AG09309 (cell line): ENCODE results near the gene JMJD1C.
"Not testable (repeated sequence)": the region's sequence is repeated elsewhere in the genome, so short reads cannot be mapped to it uniquely, and the experiment has no call there.

Experiments used
- DNase-seq: peaks from one replicate; pipeline ENCODE4 v3.0.0-alpha.2; 2010; ENCODE audit warnings: low read depth
- H3K4me3 ChIP-seq: 2 replicates; pipeline ENCODE4 v1.5.1; 2011; ENCODE audit warnings: mild to moderate bottlenecking, low read depth, low read length, moderate library complexity; ENCODE audit not compliant: control insufficient read depth
- CTCF ChIP-seq: IDR thresholded peaks from 2 replicates; pipeline ENCODE4 v1.5.1; 2011; ENCODE audit warnings: mild to moderate bottlenecking, low read depth, low read length, inconsistent platforms; ENCODE audit not compliant: insufficient read depth, control insufficient read depth; ENCODE audit errors: missing control alignments

Gene JMJD1C

DNA sequence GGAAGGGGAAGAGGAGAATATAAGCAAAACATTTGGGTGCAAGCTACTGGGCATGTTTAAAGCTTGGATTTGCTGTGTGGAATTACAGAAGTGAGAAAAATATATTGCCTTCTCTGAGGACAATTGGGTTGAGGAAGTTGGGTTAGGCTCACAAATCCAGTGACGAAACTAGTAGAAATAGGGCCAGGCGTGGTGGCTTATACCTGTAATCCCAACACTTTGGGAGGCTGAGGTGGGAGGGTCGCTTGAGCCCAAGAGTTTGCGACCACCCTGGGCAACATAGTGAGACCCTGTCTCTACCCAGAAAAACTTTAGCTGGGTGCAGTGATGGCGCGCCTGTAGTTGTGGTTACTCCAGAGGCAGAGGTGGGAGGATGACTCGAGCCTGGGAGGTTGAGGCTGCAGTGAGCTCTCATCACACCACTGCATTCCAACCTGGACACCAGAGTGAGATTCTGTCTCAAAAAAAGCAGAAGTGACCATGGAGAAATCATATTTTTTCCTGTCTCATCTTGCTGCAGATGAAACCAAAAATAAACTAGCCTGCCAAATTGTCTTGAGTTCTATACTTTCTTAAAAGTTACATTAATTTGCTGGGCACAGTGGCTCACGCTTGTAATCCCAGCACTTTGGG, 310.3 kb downstream of the JMJD1C start:
- H3K4me3 ChIP-seq = no peak overlapping the region
- TF ChIP-seq CTCF = no peak
- no peak for DNase-seq

GRCh38 chr10:63154546-63155387, 311.0 kb downstream of the JMJD1C start:
- no peak for DNase-seq
- no peak for TF ChIP-seq CTCF
- no peak overlapping the region for H3K4me3 ChIP-seq

DNA sequence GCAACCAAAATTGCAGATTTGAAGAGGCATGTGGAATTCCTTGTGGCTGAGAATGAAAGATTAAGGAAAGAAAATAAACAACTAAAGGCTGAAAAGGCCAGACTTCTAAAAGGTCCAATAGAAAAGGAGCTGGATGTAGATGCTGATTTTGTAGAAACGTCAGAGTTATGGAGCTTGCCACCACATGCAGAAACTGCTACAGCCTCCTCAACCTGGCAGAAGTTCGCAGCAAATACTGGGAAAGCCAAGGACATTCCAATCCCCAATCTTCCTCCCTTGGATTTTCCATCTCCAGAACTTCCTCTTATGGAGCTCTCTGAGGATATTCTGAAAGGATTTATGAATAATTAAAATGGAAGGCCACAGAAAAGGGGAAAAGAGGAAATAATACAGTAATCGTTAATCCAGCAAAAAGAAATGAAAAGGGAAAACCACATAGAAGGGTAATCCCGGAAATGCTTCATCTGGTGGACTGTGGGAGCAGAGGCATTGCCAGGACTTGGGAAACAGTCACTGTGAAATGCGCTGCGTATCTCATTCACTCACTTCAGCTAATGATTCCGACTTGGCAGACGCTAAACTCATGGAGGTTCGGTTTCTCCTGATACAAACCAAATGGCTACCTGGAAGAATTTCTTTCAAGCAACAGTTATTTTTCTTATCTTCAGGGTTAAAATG, 311.8 kb downstream of the JMJD1C start:
- not testable (repeated sequence) for DNase-seq, H3K4me3 ChIP-seq

GRCh38 chr10:63150745-63151144, 315.0 kb downstream of the JMJD1C start:
- TF ChIP-seq CTCF = no peak
- H3K4me3 ChIP-seq = no peak overlapping the region
- no peak for DNase-seq

GRCh38 chr10:63146503-63146902, 319.3 kb downstream of the JMJD1C start:
- DNase-seq = no peak
- no peak overlapping the region for H3K4me3 ChIP-seq
- TF ChIP-seq CTCF = no peak

GRCh38 chr10:63145782-63146181, 320.0 kb downstream of the JMJD1C start:
- DNase-seq = no peak
- H3K4me3 ChIP-seq = no peak overlapping the region
- no peak for TF ChIP-seq CTCF

- H3K4me3 ChIP-seq = no peak overlapping the region
- no peak for DNase-seq
- no peak for TF ChIP-seq CTCF
Observed at GRCh38 chr10:63143987-63144386, 321.8 kb downstream of the JMJD1C start.
